ENCODE results near the gene CARF. TPM values are rescaled to one million over a fixed set of nuclear protein-coding genes. Genes with fewer than 3 reads are reported as not detected.
"Not testable (repeated sequence)": the region's sequence is repeated elsewhere in the genome, so short reads cannot be mapped to it uniquely, and the experiment has no call there.

The CARF gene
- polyA plus RNA-seq, 1 of the 3 experiments (the other 2 are of a cell fraction): 4.6 TPM

- Histone ChIP-seq H3F3A (replicated peaks; ENCODE audit: insufficient read depth) (no peaks in the 10 kb centered on the region), H3K4me1 (ENCODE audit: control insufficient read depth in 1 of 2, insufficient read depth in 2 of 2, low read depth in 1 of 2, low read length in 1 of 2) (no peaks in the 10 kb centered on the region), H3K4me2 (no peak overlapping the region), H4K20me1 (ENCODE audit: insufficient read depth) (no peaks in the 10 kb centered on the region), H3K4me3 (ENCODE audit: low read depth in 2 of 2, low read length in 1 of 2) (no peak overlapping the region), H3K27ac (ENCODE audit: low read depth in 2 of 2, low read length in 1 of 2) (no peak overlapping the region), H3K9me3 (no peaks in the 10 kb centered on the region), H3K9me2 (no peaks in the 10 kb centered on the region), H3K9ac (no peak overlapping the region), H3K27me3 (ENCODE audit: insufficient read depth) (no peaks in the 10 kb centered on the region), H3K36me3 (replicated peaks in 1 of 2; ENCODE audit: control insufficient read depth in 1 of 2, insufficient read depth in 2 of 2, low read length in 1 of 2) (no peaks in the 10 kb centered on the region), H3K79me2 (ENCODE audit: insufficient read depth) (no peaks in the 10 kb centered on the region), H2AFZ (ENCODE audit: low read depth) (no peak overlapping the region)
- ChIA-PET CTCF (no interaction called here), POLR2A (no interaction called here)
- no peak for DNase-seq
- no peak for TF ChIP-seq EP300 (IDR thresholded peaks at IDR 0.05; ENCODE audit: borderline replicate concordance in 1 of 2, low read depth in 1 of 2, low read length in 1 of 2)
- TF ChIP-seq MXI1 (IDR thresholded peaks at IDR 0.05; ENCODE audit: low read depth, low read length): no peak
- no peak for TF ChIP-seq ZBTB33 (IDR thresholded peaks at IDR 0.05; ENCODE audit: borderline replicate concordance, low read depth)
- no peak for TF ChIP-seq FOXM1 (IDR thresholded peaks at IDR 0.05; ENCODE audit: low read depth)
- no peak for TF ChIP-seq CTCF (IDR thresholded peaks at IDR 0.05)
- TF ChIP-seq IRF3 (IDR thresholded peaks at IDR 0.05; ENCODE audit: low read depth, low read length): no peak
- no peak for TF ChIP-seq CHD2 (IDR thresholded peaks at IDR 0.05; ENCODE audit: low read length, partially characterized antibody)
- no peak for TF ChIP-seq TEAD4 (IDR thresholded peaks at IDR 0.05; ENCODE audit: borderline replicate concordance, insufficient read depth)
- no peak for TF ChIP-seq GABPA (IDR thresholded peaks at IDR 0.05; ENCODE audit: low read depth)
- TF ChIP-seq, protein P1, sequence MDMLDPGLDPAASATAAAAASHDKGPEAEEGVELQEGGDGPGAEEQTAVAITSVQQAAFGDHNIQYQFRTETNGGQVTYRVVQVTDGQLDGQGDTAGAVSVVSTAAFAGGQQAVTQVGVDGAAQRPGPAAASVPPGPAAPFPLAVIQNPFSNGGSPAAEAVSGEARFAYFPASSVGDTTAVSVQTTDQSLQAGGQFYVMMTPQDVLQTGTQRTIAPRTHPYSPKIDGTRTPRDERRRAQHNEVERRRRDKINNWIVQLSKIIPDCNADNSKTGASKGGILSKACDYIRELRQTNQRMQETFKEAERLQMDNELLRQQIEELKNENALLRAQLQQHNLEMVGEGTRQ (IDR thresholded peaks at IDR 0.05; ENCODE audit: borderline replicate concordance, low read depth, low read length): no peak
- no peak for TF ChIP-seq SMC3 (IDR thresholded peaks at IDR 0.05; ENCODE audit: low read depth, low read length)
- no peak for TF ChIP-seq TAF1 (IDR thresholded peaks at IDR 0.05; ENCODE audit: borderline replicate concordance, low read depth, low read length)
- WGBS (ENCODE audit: low lambda C conversion rate): 93% methylated on average over 3 of the region's 3 CpGs
Measured at GRCh38 chr2:202990501-202990900, 78.4 kb downstream of the CARF start.

DNA sequence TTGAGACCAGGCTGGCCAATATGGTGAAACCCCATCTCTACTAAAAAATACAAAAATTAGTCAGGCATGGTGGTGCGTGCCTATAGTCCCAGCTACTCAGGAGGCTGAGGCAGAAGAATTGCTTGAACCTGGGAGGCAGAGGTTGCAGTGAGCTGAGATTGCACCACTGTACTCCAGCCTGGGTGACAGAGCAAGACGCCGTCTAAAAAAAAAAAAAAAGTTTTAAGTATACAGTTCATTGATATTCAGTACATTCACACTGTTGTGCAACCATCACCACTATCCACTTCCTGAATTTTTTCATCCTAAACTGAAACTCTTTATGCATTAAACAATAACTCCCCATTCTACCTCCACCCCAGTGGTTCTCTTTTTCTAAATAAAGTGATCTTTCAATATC lies 85.0 kb downstream of the CARF start:
- H3F3A ChIP-seq (replicated peaks; ENCODE audit: insufficient read depth); POLR2A ChIA-PET; H3K9me2 ChIP-seq; H3K79me2 ChIP-seq (ENCODE audit: insufficient read depth); H3K4me3 ChIP-seq (ENCODE audit: low read depth in 2 of 2, low read length in 1 of 2); H3K4me2 ChIP-seq; H3K27me3 ChIP-seq (ENCODE audit: insufficient read depth); H3K9me3 ChIP-seq; DNase-seq; H3K27ac ChIP-seq (ENCODE audit: low read depth in 2 of 2, low read length in 1 of 2); H4K20me1 ChIP-seq (ENCODE audit: insufficient read depth); H3K9ac ChIP-seq; H3K4me1 ChIP-seq (ENCODE audit: control insufficient read depth in 1 of 2, insufficient read depth in 2 of 2, low read depth in 1 of 2, low read length in 1 of 2); H2AFZ ChIP-seq (ENCODE audit: low read depth); H3K36me3 ChIP-seq (replicated peaks in 1 of 2; ENCODE audit: control insufficient read depth in 1 of 2, insufficient read depth in 2 of 2, low read length in 1 of 2): not testable (repeated sequence)
- CTCF ChIA-PET: interaction anchor here (0.5 to 1.3 kb wide), 2 partner anchors 13 to 48 kb away, joined by 3 to 4 read pairs; no protein-coding TSS in a partner anchor
- WGBS (ENCODE audit: low lambda C conversion rate): 76% methylated on average over 3 of the region's 3 CpGs

Measured in SK-N-SH (cell line).